Left ventricle myocardium inferior (tissue), 1 donor: ENCODE results near the gene ANAPC10. TPM values are rescaled to one million over a fixed set of nuclear protein-coding genes. Genes with fewer than 3 reads are reported as not detected.

ENCODE experiments used
- DNase-seq: peaks from one replicate; pipeline ENCODE4 v3.0.0-alpha.2; 2020
- H3K27ac ChIP-seq: fragments of 200-600 bp; replicated peaks from 2 replicates; pipeline ENCODE4 v1.8.0; 2021
- H3K27me3 ChIP-seq: fragments of 200-600 bp; 2 replicates; pipeline ENCODE4 v1.8.0; 2021; ENCODE audit warnings: low read depth
- H3K36me3 ChIP-seq: fragments of 200-600 bp; 2 replicates; pipeline ENCODE4 v1.8.0; 2021
- H3K4me1 ChIP-seq: fragments of 200-600 bp; 2 replicates; pipeline ENCODE4 v1.8.0; 2021
- H3K4me3 ChIP-seq: fragments of 200-600 bp; 2 replicates; pipeline ENCODE4 v1.8.0; 2021; ENCODE audit warnings: mild to moderate bottlenecking, moderate library complexity
- H3K9me3 ChIP-seq: fragments of 200-600 bp; replicated peaks from 2 replicates; pipeline ENCODE4 v1.8.0; 2021
- CTCF ChIP-seq: fragments of 200-600 bp; IDR thresholded peaks from 2 replicates; pipeline ENCODE4 v1.8.0; 2021; ENCODE audit warnings: antibody characterized with exemption, mild to moderate bottlenecking, borderline replicate concordance
- intact Hi-C: fragments of 100-400 bp; cut with micrococcal nuclease; formaldehyde crosslinking; loops from one replicate; pipeline ENCODE4 v1.11.0; 2022
- total RNA-seq: library from RNA; stranded (reverse); fragmentation: NEBNext Ultra II Directional; extraction: Animal tissue kit (Norgen Biotek cat#: 25700); gene quantifications from one replicate; pipeline ENCODE4 v1.2.1, GENCODE V29; 2021
- donor health status: DM: no; HTN: yes; CAD: no; lungs with severe emphysema.

The ANAPC10 gene
- total RNA-seq, 1 donor from 2014 or later, result 15.4 TPM

- no peak overlapping the region for H3K27ac ChIP-seq
- no peak for DNase-seq
- H3K9me3 ChIP-seq, result peaks cover 8% of the 10 kb centered on the region
- no peaks in the 10 kb centered on the region for H3K27me3 ChIP-seq
- no peak overlapping the region for H3K4me3 ChIP-seq
- H3K4me1 ChIP-seq, result no peaks in the 10 kb centered on the region
- TF ChIP-seq CTCF, result no peak
- peaks cover 27% of the 10 kb centered on the region for H3K36me3 ChIP-seq
- intact Hi-C loops, result no loop called here
Observed at GRCh38 chr4:145075742-145076468, 22.1 kb downstream of the ANAPC10 start.

- TF ChIP-seq CTCF, result no peak
- intact Hi-C loops, result no loop called here
- no peaks in the 10 kb centered on the region for H3K27me3 ChIP-seq
Observed at GRCh38 chr4:145071560-145071959, 26.4 kb downstream of the ANAPC10 start.

GRCh38 chr4:145069361-145069760 is 28.6 kb downstream of the ANAPC10 start:
- Histone ChIP-seq H3K27me3 (no peaks in the 10 kb centered on the region), H3K36me3 (no peaks in the 10 kb centered on the region), H3K9me3 (no peaks in the 10 kb centered on the region), H3K27ac (no peak overlapping the region), H3K4me1 (peaks cover 3% of the 10 kb centered on the region), H3K4me3 (no peak overlapping the region)
- no peak for DNase-seq
- no peak for TF ChIP-seq CTCF
- intact Hi-C loops, result loop anchor here (10.0 kb wide), 1 partner anchor 895 kb away; no protein-coding TSS in a partner anchor

More at GRCh38 chr4:145071560-145071959, 26.4 kb downstream of the ANAPC10 start:
- no peak overlapping the region for H3K27ac ChIP-seq
- H3K4me3 ChIP-seq, result no peak overlapping the region
- DNase-seq, result no peak
- no peaks in the 10 kb centered on the region for H3K36me3 ChIP-seq
- no peaks in the 10 kb centered on the region for H3K4me1 ChIP-seq
- no peaks in the 10 kb centered on the region for H3K9me3 ChIP-seq

- intact Hi-C loops, result loop anchor here (10.0 kb wide), 1 partner anchor 891 kb away; no protein-coding TSS in a partner anchor
- Histone ChIP-seq H3K4me3 (no peak overlapping the region), H3K27ac (no peak overlapping the region), H3K4me1 (peaks cover 4% of the 10 kb centered on the region), H3K27me3 (no peaks in the 10 kb centered on the region), H3K36me3 (peaks cover 8% of the 10 kb centered on the region), H3K9me3 (no peaks in the 10 kb centered on the region)
- no peak for TF ChIP-seq CTCF
- DNase-seq, result no peak
Observed at GRCh38 chr4:145066063-145066501, 31.9 kb downstream of the ANAPC10 start.

- Histone ChIP-seq H3K27ac (no peak overlapping the region), H3K4me1 (peaks cover 19% of the 10 kb centered on the region), H3K9me3 (no peaks in the 10 kb centered on the region), H3K36me3 (peaks cover 8% of the 10 kb centered on the region), H3K4me3 (no peak overlapping the region), H3K27me3 (no peaks in the 10 kb centered on the region)
- intact Hi-C loops, result loop anchor here (10.0 kb wide), 1 partner anchor 887 kb away; no protein-coding TSS in a partner anchor
- no peak for DNase-seq
- peak; percentile 62 for TF ChIP-seq CTCF
Observed at GRCh38 chr4:145061318-145061920, 36.6 kb downstream of the ANAPC10 start.
